Measurements from ENCODE around the gene SOX5.

DNA sequence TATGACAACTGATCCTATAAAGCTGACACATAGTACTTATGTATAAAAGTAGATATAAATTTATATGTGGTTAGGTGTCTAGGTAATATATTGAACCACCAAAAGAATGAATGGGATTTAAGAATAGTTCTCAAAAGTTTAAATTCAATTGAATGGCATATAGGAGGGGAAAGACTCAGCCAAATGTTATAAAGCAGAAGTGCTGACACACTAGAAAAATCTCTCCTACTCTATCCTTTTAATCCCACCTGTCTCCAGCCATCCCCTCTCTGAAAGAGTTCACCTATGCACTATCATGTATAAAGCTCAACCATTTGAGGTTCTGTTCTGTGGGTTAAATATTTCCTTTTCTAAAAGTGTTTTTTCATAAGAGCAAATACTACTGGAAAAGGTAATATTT, 400.7 kb downstream of the SOX5 start:
- TF ChIP-seq, protein P1, sequence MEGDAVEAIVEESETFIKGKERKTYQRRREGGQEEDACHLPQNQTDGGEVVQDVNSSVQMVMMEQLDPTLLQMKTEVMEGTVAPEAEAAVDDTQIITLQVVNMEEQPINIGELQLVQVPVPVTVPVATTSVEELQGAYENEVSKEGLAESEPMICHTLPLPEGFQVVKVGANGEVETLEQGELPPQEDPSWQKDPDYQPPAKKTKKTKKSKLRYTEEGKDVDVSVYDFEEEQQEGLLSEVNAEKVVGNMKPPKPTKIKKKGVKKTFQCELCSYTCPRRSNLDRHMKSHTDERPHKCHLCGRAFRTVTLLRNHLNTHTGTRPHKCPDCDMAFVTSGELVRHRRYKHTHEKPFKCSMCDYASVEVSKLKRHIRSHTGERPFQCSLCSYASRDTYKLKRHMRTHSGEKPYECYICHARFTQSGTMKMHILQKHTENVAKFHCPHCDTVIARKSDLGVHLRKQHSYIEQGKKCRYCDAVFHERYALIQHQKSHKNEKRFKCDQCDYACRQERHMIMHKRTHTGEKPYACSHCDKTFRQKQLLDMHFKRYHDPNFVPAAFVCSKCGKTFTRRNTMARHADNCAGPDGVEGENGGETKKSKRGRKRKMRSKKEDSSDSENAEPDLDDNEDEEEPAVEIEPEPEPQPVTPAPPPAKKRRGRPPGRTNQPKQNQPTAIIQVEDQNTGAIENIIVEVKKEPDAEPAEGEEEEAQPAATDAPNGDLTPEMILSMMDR (IDR thresholded peaks at IDR 0.05; ENCODE audit: low read depth, low read length): no peak
- TF ChIP-seq MAX (IDR thresholded peaks at IDR 0.05; ENCODE audit: low read depth, low read length) (no peak), POLR2A (IDR thresholded peaks at IDR 0.05; ENCODE audit: extremely low read depth, insufficient read length) (no peak)

Data from NB4 (cell line).